Calu3 (cell line): ENCODE data around the gene APOL2. TPM values are rescaled to one million over a fixed set of nuclear protein-coding genes. Genes with fewer than 3 reads are reported as not detected.
A peak's percentile ranks its signal among the peaks of the same experiment; 100 is the strongest.

ENCODE experiments used
- BruUV-seq: library from RNA; stranded (reverse); fragments of 400-500 nt; replicated peaks from 2 replicates; lab custom pipeline; 2021; lab: Mats Ljungman, UMichigan
- CTCF ChIA-PET: fragments of 300-600 bp; sonication (Branson Sonifier 250); formaldehyde crosslinking; loops from one replicate; lab custom pipeline; 2022; ENCODE audit warnings: antibody characterized with exemption; lab: Charles Lee
- DNase-seq: peaks from one replicate; pipeline ENCODE4 v3.0.0; 2022
- H3K27ac Mint-ChIP-seq: one replicate; pipeline ENCODE4 v1.8.0; 2022; ENCODE audit warnings: mixed read lengths; ENCODE audit not compliant: unreplicated experiment
- H3K27me3 Mint-ChIP-seq: one replicate; pipeline ENCODE4 v1.8.0; 2022; ENCODE audit warnings: mixed read lengths; ENCODE audit not compliant: unreplicated experiment
- H3K36me3 Mint-ChIP-seq: one replicate; pipeline ENCODE4 v1.8.0; 2022; ENCODE audit warnings: mild to moderate bottlenecking, moderate library complexity, mixed read lengths; ENCODE audit not compliant: insufficient read depth, unreplicated experiment
- H3K4me1 Mint-ChIP-seq: one replicate; pipeline ENCODE4 v1.8.0; 2022; ENCODE audit warnings: mild to moderate bottlenecking, low read depth, mixed read lengths; ENCODE audit not compliant: unreplicated experiment
- H3K4me3 Mint-ChIP-seq: one replicate; pipeline ENCODE4 v1.8.0; 2022; ENCODE audit warnings: mild to moderate bottlenecking, low read depth, moderate library complexity, mixed read lengths; ENCODE audit not compliant: unreplicated experiment
- H3K9me3 Mint-ChIP-seq: one replicate; pipeline ENCODE4 v1.8.0; 2022; ENCODE audit warnings: low read depth, mixed read lengths; ENCODE audit not compliant: unreplicated experiment
- intact Hi-C: fragments of 100-400 bp; cut with micrococcal nuclease; formaldehyde crosslinking; loops from one replicate; pipeline ENCODE4 v1.10.0; 2022; ENCODE audit not compliant: unreplicated experiment
- total RNA-seq: library from RNA; stranded (reverse); gene quantifications from 2 replicates; pipeline ENCODE4 v1.2.3, GENCODE V29; 2022
- TF ChIP-seq, protein P1 (sequence below): fragments of 200-600 bp; IDR thresholded peaks from one replicate; pipeline ENCODE4 v1.8.0; 2022; ENCODE audit warnings: antibody characterized with exemption; ENCODE audit not compliant: unreplicated experiment

Gene APOL2
- total RNA-seq, 1 experiment from 2014 or later = 90.1 TPM

DNA sequence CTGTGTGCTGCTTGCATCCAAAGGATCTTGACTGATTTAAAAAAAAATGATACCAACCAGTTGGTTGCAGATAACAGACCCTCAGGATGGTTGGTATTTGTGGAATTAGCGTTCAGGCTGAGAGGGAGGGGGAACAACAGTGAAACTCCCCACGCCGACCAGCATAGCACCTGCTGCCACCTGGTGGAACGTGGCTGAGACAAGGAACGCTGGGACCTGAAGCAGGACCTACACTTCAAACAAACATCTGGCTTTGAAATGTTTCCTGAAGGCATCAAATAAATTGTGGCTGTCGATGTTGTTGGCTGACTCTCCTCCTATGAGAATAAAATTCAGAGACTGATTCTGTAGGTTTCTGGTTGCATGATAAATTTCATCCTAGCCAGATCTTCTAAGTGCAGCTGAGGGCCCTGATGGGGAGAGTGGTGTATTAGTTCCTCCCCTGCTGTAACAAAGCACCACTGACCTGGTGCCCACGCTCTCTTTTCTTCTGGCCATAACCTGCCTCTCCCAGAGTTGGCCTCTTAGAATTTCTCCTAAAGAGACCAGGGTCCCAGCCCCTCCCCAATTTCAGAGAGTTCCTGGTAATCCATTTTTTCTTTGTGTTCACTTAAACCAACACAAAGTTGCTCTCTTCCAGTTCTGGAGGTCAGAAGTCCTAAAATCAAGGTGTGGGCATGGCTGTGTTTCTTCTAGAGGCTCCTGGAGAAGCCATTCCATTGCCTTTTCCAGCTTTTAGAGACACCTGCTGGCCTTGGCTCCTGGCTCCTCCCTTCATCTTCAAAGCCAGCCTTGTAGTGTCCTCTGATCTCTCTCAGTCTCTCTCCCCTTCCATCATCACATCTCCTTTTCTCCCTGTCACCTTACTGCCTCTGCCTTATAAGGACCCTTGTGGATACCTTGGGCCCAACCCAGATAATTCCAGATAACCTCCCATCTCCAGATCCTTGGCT, 17.3 kb downstream of the APOL2 start:
- intact Hi-C loops = loop anchor here (2.0 kb wide), 2 partner anchors 19 to 27 kb away; no protein-coding TSS in a partner anchor
- TF ChIP-seq, protein P1, sequence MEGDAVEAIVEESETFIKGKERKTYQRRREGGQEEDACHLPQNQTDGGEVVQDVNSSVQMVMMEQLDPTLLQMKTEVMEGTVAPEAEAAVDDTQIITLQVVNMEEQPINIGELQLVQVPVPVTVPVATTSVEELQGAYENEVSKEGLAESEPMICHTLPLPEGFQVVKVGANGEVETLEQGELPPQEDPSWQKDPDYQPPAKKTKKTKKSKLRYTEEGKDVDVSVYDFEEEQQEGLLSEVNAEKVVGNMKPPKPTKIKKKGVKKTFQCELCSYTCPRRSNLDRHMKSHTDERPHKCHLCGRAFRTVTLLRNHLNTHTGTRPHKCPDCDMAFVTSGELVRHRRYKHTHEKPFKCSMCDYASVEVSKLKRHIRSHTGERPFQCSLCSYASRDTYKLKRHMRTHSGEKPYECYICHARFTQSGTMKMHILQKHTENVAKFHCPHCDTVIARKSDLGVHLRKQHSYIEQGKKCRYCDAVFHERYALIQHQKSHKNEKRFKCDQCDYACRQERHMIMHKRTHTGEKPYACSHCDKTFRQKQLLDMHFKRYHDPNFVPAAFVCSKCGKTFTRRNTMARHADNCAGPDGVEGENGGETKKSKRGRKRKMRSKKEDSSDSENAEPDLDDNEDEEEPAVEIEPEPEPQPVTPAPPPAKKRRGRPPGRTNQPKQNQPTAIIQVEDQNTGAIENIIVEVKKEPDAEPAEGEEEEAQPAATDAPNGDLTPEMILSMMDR = peak; percentile 71
- H3K4me1 Mint-ChIP-seq = peaks cover 34% of the 10 kb centered on the region

DNA sequence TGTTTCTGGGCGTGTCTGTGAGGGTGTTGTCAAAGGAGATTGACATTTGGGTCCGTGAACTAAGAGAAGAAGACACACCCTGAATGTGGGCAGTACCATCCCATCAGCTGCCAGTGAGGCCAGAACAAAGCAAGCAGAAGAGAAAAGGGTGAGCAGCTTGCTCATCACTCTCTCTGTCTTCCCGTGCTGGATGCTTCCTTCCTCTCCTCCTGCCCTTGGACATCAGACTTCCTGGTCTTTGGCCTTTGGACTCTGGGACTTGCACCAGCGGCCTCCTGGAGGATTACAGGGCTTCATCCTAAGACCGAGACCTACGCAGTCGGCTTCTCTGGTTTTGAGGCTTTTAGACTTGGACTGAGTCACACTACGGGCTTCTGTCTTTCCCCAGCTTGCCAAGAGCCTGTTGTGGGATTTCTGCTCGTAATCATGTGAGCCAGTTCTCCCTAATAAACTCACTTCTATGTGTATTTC, 18.8 kb downstream of the APOL2 start:
- Mint-ChIP-seq H3K4me1 (peaks cover 34% of the 10 kb centered on the region), H3K36me3 (peaks cover 10% of the 10 kb centered on the region), H3K4me3 (no peak overlapping the region), H3K27me3 (peaks cover 37% of the 10 kb centered on the region), H3K27ac (no peak overlapping the region), H3K9me3 (no peaks in the 10 kb centered on the region)
- no peak for DNase-seq
- TF ChIP-seq, protein P1 = no peak
- CTCF ChIA-PET = interaction anchor here (1.1 kb wide), 1 partner anchor 16 kb away, joined by 3 read pairs; no protein-coding TSS in a partner anchor
- intact Hi-C loops = loop anchor here (2.0 kb wide), 2 partner anchors 18 to 26 kb away; no protein-coding TSS in a partner anchor
- BruUV-seq = no TSS peak

More for the DNA sequence above, 17.3 kb downstream of the APOL2 start:
- Mint-ChIP-seq H3K27me3 (peaks cover 24% of the 10 kb centered on the region), H3K4me3 (no peak overlapping the region), H3K9me3 (no peaks in the 10 kb centered on the region), H3K27ac (no peak overlapping the region), H3K36me3 (peaks cover 25% of the 10 kb centered on the region)
- DNase-seq = peak; percentile 70
- BruUV-seq = no TSS peak
- CTCF ChIA-PET = interaction anchor here (1.0 to 1.3 kb wide), 2 partner anchors 20 to 77 kb away, joined by 3 read pairs; no protein-coding TSS in a partner anchor

- Mint-ChIP-seq H3K4me3 (no peak overlapping the region), H3K4me1 (peaks cover 34% of the 10 kb centered on the region), H3K9me3 (no peaks in the 10 kb centered on the region), H3K36me3 (peaks cover 4% of the 10 kb centered on the region), H3K27me3 (peaks cover 46% of the 10 kb centered on the region), H3K27ac (no peak overlapping the region)
- CTCF ChIA-PET = no interaction called here
- DNase-seq = no peak
- intact Hi-C loops = no loop called here
- TF ChIP-seq, protein P1 = no peak
- no TSS peak for BruUV-seq
Observed at GRCh38 chr22:36218648-36219193, 20.6 kb downstream of the APOL2 start.

DNA sequence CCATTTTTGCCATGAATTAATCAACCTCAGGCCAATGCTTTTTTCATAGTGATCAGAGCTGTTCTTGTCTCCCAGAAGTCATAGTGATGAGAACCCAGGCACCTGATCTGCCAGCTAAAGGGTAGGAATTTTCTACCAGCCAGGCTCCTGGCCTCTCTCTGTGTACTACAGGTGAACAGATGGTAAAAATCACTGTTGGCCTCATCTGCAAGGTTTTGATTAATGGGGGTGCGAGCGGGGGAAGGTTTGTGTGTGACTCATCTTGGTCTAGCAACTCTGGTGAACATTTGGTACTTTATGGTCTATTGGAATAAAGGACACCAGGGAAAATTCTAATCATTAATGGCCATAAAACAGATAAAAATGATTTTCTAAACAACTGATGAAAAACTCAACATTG, 23.3 kb downstream of the APOL2 start:
- no peak for DNase-seq
- CTCF ChIA-PET = no interaction called here
- intact Hi-C loops = no loop called here
- H3K27ac Mint-ChIP-seq = no peak overlapping the region
- BruUV-seq = no TSS peak
- no peaks in the 10 kb centered on the region for H3K36me3 Mint-ChIP-seq
- peaks cover 74% of the 10 kb centered on the region for H3K27me3 Mint-ChIP-seq
- H3K4me3 Mint-ChIP-seq = no peak overlapping the region
- TF ChIP-seq, protein P1 = no peak
- H3K4me1 Mint-ChIP-seq = peaks cover 17% of the 10 kb centered on the region
- no peaks in the 10 kb centered on the region for H3K9me3 Mint-ChIP-seq
